ENCODE measurements around the gene GPATCH3. TPM values are rescaled to one million over a fixed set of nuclear protein-coding genes. Genes with fewer than 3 reads are reported as not detected.

Gene GPATCH3
- polyA plus RNA-seq, 1 of the 3 experiments (the other 2 are of a cell fraction): 11.1 TPM

- no peak for TF ChIP-seq SIN3A (IDR thresholded peaks at IDR 0.05; ENCODE audit: borderline replicate concordance, low read depth, low read length)
- no peak for TF ChIP-seq REST (IDR thresholded peaks at IDR 0.05; ENCODE audit: low read depth, low read length)
- no peak for TF ChIP-seq RAD21 (IDR thresholded peaks at IDR 0.05; ENCODE audit: low read length)
- no peak for TF ChIP-seq YY1 (IDR thresholded peaks at IDR 0.05; ENCODE audit: low read depth)
- TF ChIP-seq FOSL2 (IDR thresholded peaks at IDR 0.05; ENCODE audit: borderline replicate concordance, low read depth): no peak
- TF ChIP-seq EP300 (IDR thresholded peaks at IDR 0.05; ENCODE audit: borderline replicate concordance in 1 of 2, low read depth in 1 of 2, low read length in 1 of 2): no peak
- no peak for TF ChIP-seq MAX (IDR thresholded peaks at IDR 0.05; ENCODE audit: low read depth)
- TF ChIP-seq NFIC (IDR thresholded peaks at IDR 0.05; ENCODE audit: borderline replicate concordance): no peak
- no peak for TF ChIP-seq TCF12 (IDR thresholded peaks at IDR 0.05)
- TF ChIP-seq MEF2A (IDR thresholded peaks at IDR 0.05; ENCODE audit: borderline replicate concordance, low read depth): no peak
Observed at GRCh38 chr1:26915204-26915842, 15.1 kb upstream of the GPATCH3 start (continued).

- Histone ChIP-seq H3K79me2 (ENCODE audit: insufficient read depth) (no peaks in the 10 kb centered on the region), H3K36me3 (replicated peaks in 1 of 2; ENCODE audit: control insufficient read depth in 1 of 2, insufficient read depth in 2 of 2, low read length in 1 of 2) (no peaks in the 10 kb centered on the region), H3K27me3 (ENCODE audit: insufficient read depth) (no peaks in the 10 kb centered on the region; the same call in 1 of the 2 replicates), H3K4me1 (ENCODE audit: control insufficient read depth in 1 of 2, insufficient read depth in 2 of 2, low read depth in 1 of 2, low read length in 1 of 2) (peaks cover 0 to 8% of the 10 kb centered on the region in 2 experiments; a peak in 1 of 4 replicates), H3K9me3 (no peaks in the 10 kb centered on the region), H3K9ac (no peak within 1 kb of the TSS), H3K4me3 (ENCODE audit: low read depth in 2 of 2, low read length in 1 of 2) (no peak within 1 kb of the TSS), H3K27ac (ENCODE audit: low read depth in 2 of 2, low read length in 1 of 2) (peak within 1 kb of the TSS in 1 of 2 experiments; percentile 5; a peak in 1 of 4 replicates), H2AFZ (ENCODE audit: low read depth) (no peak within 1 kb of the TSS), H3K9me2 (no peaks in the 10 kb centered on the region), H4K20me1 (ENCODE audit: insufficient read depth) (no peaks in the 10 kb centered on the region), H3K4me2 (no peak within 1 kb of the TSS), H3F3A (replicated peaks; ENCODE audit: insufficient read depth) (no peaks in the 10 kb centered on the region)
- TF ChIP-seq SIN3A (IDR thresholded peaks at IDR 0.05; ENCODE audit: borderline replicate concordance, low read depth, low read length): no peak
- TF ChIP-seq PBX3 (IDR thresholded peaks at IDR 0.05): no peak
- no peak for TF ChIP-seq IRF3 (IDR thresholded peaks at IDR 0.05; ENCODE audit: low read depth, low read length)
- TF ChIP-seq CHD2 (IDR thresholded peaks at IDR 0.05; ENCODE audit: low read length, partially characterized antibody): no peak
- POLR2A ChIA-PET: no interaction called here
- WGBS (ENCODE audit: low lambda C conversion rate): 92% methylated on average over 6 of the region's 16 CpGs
- CTCF ChIA-PET: interaction anchor here (0.9 to 1.2 kb wide), 3 partner anchors 19 to 83 kb away, joined by 3 to 4 read pairs (median 3); no protein-coding TSS in a partner anchor
- DNase-seq: no peak
Observed at GRCh38 chr1:26913754-26914619, 13.7 kb upstream of the GPATCH3 start, which contains the start of gene NR0B2. Gene NR0B2 (minus strand): TSS chr1:26913975. CDS start chr1:26913940, 35 bp downstream.

Measured in SK-N-SH (cell line).